ENCODE data around the gene SERHL2. TPM values are rescaled to one million over a fixed set of nuclear protein-coding genes. Genes with fewer than 3 reads are reported as not detected.
"Not testable (repeated sequence)": the region's sequence is repeated elsewhere in the genome, so short reads cannot be mapped to it uniquely, and the experiment has no call there.

Gene SERHL2
- total and polyA plus RNA-seq, 4 donors: 1.7 to 3.3 (median 2.6) TPM

DNA sequence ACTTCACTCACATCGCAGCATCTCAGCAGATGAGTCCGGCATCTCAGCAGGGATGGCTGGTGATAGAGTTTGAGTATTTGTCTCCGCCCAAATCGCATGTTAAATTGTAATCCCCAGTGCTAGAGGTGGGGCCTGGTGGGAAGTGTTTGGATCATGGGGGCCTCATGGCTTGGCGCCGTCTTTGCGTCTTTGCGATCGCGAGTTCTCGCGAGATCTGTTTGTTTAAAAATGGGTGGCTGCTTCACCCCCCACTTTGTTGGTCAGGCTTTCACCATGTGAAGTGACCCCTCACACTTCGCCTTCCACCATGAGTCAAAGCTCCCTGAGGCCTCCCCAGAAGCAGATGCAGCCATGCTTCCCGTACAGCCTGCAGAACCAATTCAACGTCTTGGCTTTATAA is 31.2 kb upstream of the SERHL2 start:
- TF ChIP-seq, protein P1, sequence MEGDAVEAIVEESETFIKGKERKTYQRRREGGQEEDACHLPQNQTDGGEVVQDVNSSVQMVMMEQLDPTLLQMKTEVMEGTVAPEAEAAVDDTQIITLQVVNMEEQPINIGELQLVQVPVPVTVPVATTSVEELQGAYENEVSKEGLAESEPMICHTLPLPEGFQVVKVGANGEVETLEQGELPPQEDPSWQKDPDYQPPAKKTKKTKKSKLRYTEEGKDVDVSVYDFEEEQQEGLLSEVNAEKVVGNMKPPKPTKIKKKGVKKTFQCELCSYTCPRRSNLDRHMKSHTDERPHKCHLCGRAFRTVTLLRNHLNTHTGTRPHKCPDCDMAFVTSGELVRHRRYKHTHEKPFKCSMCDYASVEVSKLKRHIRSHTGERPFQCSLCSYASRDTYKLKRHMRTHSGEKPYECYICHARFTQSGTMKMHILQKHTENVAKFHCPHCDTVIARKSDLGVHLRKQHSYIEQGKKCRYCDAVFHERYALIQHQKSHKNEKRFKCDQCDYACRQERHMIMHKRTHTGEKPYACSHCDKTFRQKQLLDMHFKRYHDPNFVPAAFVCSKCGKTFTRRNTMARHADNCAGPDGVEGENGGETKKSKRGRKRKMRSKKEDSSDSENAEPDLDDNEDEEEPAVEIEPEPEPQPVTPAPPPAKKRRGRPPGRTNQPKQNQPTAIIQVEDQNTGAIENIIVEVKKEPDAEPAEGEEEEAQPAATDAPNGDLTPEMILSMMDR (IDR thresholded peaks at IDR 0.05; ENCODE audit: control extremely low read depth, extremely low read depth): no peak
- H3K9ac ChIP-seq (ENCODE audit: insufficient read depth in 1 of 2, low read length in 2 of 2): no peak overlapping the region
- H3K36me3 ChIP-seq (ENCODE audit: control insufficient read depth in 4 of 4, insufficient read depth in 4 of 4, low read length in 4 of 4): no peaks in the 10 kb centered on the region
- H3K4me1 ChIP-seq (ENCODE audit: control insufficient read depth in 5 of 5, insufficient read depth in 5 of 5, low read length in 5 of 5): peaks cover 0 to 4% (median 0%) of the 10 kb centered on the region in 5 donors
- no peak overlapping the region for H3K27ac ChIP-seq (ENCODE audit: low read depth in 1 of 2, low read length in 1 of 2)
- no peak overlapping the region for H3K4me3 ChIP-seq
- ATAC-seq (ENCODE audit: insufficient read depth, low FRiP score) (no peak), DNase-seq (no peak)
- WGBS, 2 donors: 95 to 96% methylated on average over 15 of the region's 15 CpGs
- no peaks in the 10 kb centered on the region for H3K27me3 ChIP-seq (ENCODE audit: control insufficient read depth in 3 of 3, insufficient read depth in 3 of 3, low read length in 2 of 3)
- peaks cover 0 to 3% (median 0%) of the 10 kb centered on the region in 4 donors for H3K9me3 ChIP-seq (ENCODE audit: control insufficient read depth in 4 of 4, insufficient read depth in 3 of 4, low read length in 3 of 4)

DNA sequence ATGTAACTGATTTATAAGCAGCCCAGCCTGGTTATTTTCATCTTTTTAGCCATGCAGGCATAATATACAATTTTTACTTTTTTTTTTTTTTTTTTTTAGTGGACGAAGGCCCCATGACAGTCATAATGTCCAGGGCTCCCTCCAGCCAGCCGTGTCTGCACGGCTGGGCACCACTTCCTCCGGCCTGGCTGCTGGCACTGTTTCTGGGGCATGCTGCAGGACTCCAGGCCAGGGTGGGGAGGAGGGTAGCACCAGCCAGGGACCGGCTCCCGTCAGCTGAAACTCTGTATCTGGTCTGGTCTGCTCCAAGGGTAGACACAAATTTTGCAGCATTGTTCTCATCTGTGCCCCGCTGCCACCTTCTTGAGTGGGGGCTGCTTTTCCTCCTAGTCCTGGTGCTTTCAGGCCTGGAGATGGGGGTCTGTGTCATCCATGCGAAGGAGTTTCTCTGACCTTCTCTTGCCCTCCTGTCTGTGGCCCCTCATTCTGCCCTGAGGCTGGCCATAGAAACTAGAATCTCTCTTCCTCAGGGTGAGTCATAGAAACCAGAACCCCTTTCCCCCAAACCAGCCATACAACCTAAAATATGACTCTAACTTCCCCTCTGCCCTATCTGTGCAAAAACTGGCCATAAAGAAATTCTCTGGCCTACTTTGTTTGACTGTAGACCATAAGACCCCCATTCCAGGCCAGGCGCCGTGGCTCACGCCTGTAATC is 25.0 kb upstream of the SERHL2 start:
- H3K27me3 ChIP-seq (ENCODE audit: control insufficient read depth in 3 of 3, insufficient read depth in 3 of 3, low read length in 2 of 3): no peaks in the 10 kb centered on the region
- 93 to 97% methylated on average over 11 of the region's 11 CpGs for WGBS, 2 donors
- ATAC-seq (ENCODE audit: insufficient read depth, low FRiP score) (no peak), DNase-seq (no peak)
- H3K4me1 ChIP-seq (ENCODE audit: control insufficient read depth in 5 of 5, insufficient read depth in 5 of 5, low read length in 5 of 5): no peaks in the 10 kb centered on the region
- no peak overlapping the region for H3K4me3 ChIP-seq
- no peak overlapping the region for H3K27ac ChIP-seq (ENCODE audit: low read depth in 1 of 2, low read length in 1 of 2)
- no peak overlapping the region for H3K9ac ChIP-seq (ENCODE audit: insufficient read depth in 1 of 2, low read length in 2 of 2)
- H3K9me3 ChIP-seq (ENCODE audit: control insufficient read depth in 4 of 4, insufficient read depth in 3 of 4, low read length in 3 of 4): peaks cover 0 to 3% (median 0%) of the 10 kb centered on the region in 4 donors
- no peaks in the 10 kb centered on the region for H3K36me3 ChIP-seq (ENCODE audit: control insufficient read depth in 4 of 4, insufficient read depth in 4 of 4, low read length in 4 of 4)
- TF ChIP-seq, protein P1 (IDR thresholded peaks at IDR 0.05; ENCODE audit: control extremely low read depth, extremely low read depth): no peak

GRCh38 chr22:42529435-42529834 is 24.3 kb upstream of the SERHL2 start:
- not testable (repeated sequence) for H3K36me3 ChIP-seq (ENCODE audit: control insufficient read depth in 4 of 4, insufficient read depth in 4 of 4, low read length in 4 of 4); ATAC-seq (ENCODE audit: insufficient read depth, low FRiP score); DNase-seq; H3K4me1 ChIP-seq (ENCODE audit: control insufficient read depth in 5 of 5, insufficient read depth in 5 of 5, low read length in 5 of 5); H3K9me3 ChIP-seq (ENCODE audit: control insufficient read depth in 4 of 4, insufficient read depth in 3 of 4, low read length in 3 of 4); H3K4me3 ChIP-seq; H3K9ac ChIP-seq (ENCODE audit: insufficient read depth in 1 of 2, low read length in 2 of 2); H3K27ac ChIP-seq (ENCODE audit: low read depth in 1 of 2, low read length in 1 of 2); H3K27me3 ChIP-seq (ENCODE audit: control insufficient read depth in 3 of 3, insufficient read depth in 3 of 3, low read length in 2 of 3)
- 82 to 90% methylated on average over 8 of the region's 8 CpGs for WGBS, 2 donors

DNA sequence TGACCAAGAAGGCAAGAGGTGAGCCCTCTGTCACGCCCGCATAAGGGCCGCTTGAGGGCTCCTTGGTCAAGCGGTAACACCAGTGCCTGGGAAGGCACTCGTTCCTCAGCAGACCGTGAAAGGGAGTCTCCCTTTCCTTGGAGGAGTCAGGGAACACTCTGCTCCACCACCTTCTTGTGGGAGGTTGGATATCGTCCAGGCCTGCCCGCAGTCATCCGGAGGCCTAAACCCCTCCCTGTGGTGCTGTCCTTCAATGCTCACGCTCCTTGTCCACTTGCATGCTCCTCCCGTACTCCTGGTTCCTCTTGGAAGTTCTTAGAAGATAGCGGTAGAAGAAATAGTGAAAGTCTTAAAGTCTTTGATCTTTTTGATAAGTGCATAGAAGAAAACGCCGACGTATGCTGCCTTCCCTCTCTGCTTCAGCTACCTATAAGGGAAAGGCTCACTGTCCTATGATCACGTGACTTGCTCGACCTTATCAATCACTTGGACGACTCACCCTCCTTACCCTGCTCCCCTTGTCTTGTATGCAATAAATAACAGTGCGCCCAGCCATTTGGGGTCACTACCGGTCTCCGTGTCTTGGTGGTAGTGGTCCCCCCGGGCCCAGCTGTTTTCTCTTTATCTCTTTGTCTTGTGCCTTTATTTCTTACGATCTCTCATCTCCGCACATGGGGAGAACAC is 22.2 kb upstream of the SERHL2 start:
- H3K27ac ChIP-seq (ENCODE audit: low read depth in 1 of 2, low read length in 1 of 2); H3K4me1 ChIP-seq (ENCODE audit: control insufficient read depth in 5 of 5, insufficient read depth in 5 of 5, low read length in 5 of 5); ATAC-seq (ENCODE audit: insufficient read depth, low FRiP score); H3K9ac ChIP-seq (ENCODE audit: insufficient read depth in 1 of 2, low read length in 2 of 2); H3K9me3 ChIP-seq (ENCODE audit: control insufficient read depth in 4 of 4, insufficient read depth in 3 of 4, low read length in 3 of 4); H3K36me3 ChIP-seq (ENCODE audit: control insufficient read depth in 4 of 4, insufficient read depth in 4 of 4, low read length in 4 of 4); DNase-seq; H3K4me3 ChIP-seq; H3K27me3 ChIP-seq (ENCODE audit: control insufficient read depth in 3 of 3, insufficient read depth in 3 of 3, low read length in 2 of 3): not testable (repeated sequence)
- 83 to 90% methylated on average over 24 of the region's 24 CpGs for WGBS, 2 donors

All from lung (tissue), 12 donors.